ENCODE measurements around the gene ALOX12B. TPM values are rescaled to one million over a fixed set of nuclear protein-coding genes. Genes with fewer than 3 reads are reported as not detected.
"Not testable (repeated sequence)": the region's sequence is repeated elsewhere in the genome, so short reads cannot be mapped to it uniquely, and the experiment has no call there.

ALOX12B gene
- total RNA-seq, 1 donor from 2014 or later: 1.4 TPM

DNA sequence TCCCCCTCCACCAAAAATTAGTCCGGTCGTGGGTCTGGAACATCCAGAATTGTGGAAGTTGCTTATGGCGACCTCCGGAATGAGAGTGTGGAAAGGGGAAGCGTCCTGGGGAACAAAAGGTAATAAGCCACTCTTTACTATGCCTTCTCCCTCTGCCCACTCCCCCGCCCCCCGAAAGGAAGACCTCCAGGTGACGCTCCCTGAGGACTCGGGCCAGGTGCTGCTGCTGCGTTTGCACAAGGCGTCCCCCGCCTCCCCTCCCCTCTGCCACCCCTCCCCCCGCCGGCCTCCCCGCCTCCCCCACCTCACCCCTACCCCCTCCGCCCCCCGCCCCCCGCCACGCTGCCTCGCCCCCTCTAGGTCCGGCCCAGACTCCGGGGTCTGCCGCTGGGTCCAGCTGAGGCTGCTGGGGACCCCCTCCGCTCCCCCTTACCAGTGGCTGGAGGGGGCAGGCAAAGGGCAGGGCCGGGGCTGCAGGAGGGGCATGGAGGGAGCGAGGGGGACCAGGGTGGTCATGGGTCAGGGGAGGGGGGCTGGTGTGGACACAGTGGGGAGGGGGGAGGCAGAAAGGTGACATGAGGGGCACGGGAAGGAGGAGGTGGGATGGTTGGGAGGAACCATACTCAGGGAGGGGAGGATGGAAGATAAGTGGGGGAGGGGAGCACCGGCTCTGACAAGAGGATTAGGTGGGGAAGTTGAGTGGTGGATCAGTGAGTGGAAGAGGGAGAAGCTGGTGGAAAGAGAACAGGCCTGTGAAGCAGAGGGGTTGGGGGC lies 23.6 kb downstream of the ALOX12B start:
- ATAC-seq (ENCODE audit: low read depth) (no peak), DNase-seq (no peak)
- no peak overlapping the region for H3K27ac Mint-ChIP-seq
- TF ChIP-seq, protein P1, sequence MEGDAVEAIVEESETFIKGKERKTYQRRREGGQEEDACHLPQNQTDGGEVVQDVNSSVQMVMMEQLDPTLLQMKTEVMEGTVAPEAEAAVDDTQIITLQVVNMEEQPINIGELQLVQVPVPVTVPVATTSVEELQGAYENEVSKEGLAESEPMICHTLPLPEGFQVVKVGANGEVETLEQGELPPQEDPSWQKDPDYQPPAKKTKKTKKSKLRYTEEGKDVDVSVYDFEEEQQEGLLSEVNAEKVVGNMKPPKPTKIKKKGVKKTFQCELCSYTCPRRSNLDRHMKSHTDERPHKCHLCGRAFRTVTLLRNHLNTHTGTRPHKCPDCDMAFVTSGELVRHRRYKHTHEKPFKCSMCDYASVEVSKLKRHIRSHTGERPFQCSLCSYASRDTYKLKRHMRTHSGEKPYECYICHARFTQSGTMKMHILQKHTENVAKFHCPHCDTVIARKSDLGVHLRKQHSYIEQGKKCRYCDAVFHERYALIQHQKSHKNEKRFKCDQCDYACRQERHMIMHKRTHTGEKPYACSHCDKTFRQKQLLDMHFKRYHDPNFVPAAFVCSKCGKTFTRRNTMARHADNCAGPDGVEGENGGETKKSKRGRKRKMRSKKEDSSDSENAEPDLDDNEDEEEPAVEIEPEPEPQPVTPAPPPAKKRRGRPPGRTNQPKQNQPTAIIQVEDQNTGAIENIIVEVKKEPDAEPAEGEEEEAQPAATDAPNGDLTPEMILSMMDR (IDR thresholded peaks at IDR 0.05): no peak
- H3K4me3 Mint-ChIP-seq: no peak overlapping the region
- CTCF ChIA-PET: interaction anchor here (1.2 kb wide), 1 partner anchor 9 kb away, joined by 4 read pairs; no protein-coding TSS in a partner anchor
- no peaks in the 10 kb centered on the region for H3K36me3 Mint-ChIP-seq (ENCODE audit: low read depth)
- no peaks in the 10 kb centered on the region for H3K9me3 Mint-ChIP-seq
- peaks cover 30% of the 10 kb centered on the region for H3K27me3 Mint-ChIP-seq
- peaks cover 1% of the 10 kb centered on the region for H3K4me1 Mint-ChIP-seq
- intact Hi-C loops (cut with micrococcal nuclease): loop anchor here (2.0 to 5.0 kb wide), 3 partner anchors 318 to 938 kb away; partner anchors contain the start of gene RPL26
- POLR2A ChIA-PET: interaction anchor here (0.7 kb wide), 1 partner anchor 104 kb away, joined by 6 read pairs; no protein-coding TSS in a partner anchor

DNA sequence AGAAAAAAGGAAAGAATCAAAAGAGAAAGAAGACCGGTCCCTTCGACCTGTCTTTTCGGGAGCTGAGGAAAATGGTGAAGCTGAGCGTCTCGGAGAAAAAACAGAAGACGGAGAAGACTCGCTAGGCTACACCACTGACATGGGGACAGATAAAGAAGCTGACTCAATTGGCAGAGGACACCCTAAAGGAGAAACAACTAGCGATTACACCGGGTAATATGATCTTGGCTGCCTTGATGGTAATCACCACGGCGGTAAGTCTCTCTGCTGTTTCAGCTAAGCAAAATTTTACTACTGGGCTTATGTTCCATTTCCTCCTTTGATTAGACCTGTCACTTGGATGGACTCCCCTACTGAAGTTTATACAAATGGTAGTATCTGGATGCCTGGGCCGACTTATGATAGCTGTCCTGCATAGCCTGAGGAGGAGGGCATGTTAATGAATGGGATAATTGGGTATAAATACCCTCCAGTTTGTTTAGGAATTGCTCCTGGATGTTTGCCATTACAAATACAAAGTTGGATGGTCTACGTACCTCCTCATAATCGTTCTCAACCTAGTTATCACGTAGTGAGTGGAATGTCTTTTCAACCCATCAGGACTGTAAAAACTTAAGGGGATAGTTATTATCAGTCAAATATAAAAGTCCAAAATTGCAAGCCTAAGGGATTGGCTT lies 24.6 kb downstream of the ALOX12B start:
- no peak for ATAC-seq (ENCODE audit: low read depth)
- peaks cover 30% of the 10 kb centered on the region for H3K27me3 Mint-ChIP-seq
- no peaks in the 10 kb centered on the region for H3K9me3 Mint-ChIP-seq
- CTCF ChIA-PET: interaction anchor here (1.0 to 7.1 kb wide), 9 partner anchors 7 to 935 kb away, joined by 3 to 66 read pairs (median 26); partner anchors contain the start of gene ALOXE3
- no peaks in the 10 kb centered on the region for H3K36me3 Mint-ChIP-seq (ENCODE audit: low read depth)
- no peaks in the 10 kb centered on the region for H3K4me1 Mint-ChIP-seq
- POLR2A ChIA-PET: interaction anchor here (0.8 kb wide), 1 partner anchor 55 kb away, joined by 3 read pairs; the partner anchor contains the start of gene ALOXE3
- intact Hi-C loops (cut with micrococcal nuclease): loop anchor here (2.0 to 5.0 kb wide), 3 partner anchors 319 to 939 kb away; partner anchors contain the start of gene RPL26
- no peak overlapping the region for H3K4me3 Mint-ChIP-seq
- TF ChIP-seq, protein P1 (IDR thresholded peaks at IDR 0.05): no peak
- no peak for DNase-seq
- no peak overlapping the region for H3K27ac Mint-ChIP-seq

GRCh38 chr17:8062435-8062806 lies 25.1 kb downstream of the ALOX12B start:
- no peaks in the 10 kb centered on the region for H3K36me3 Mint-ChIP-seq (ENCODE audit: low read depth)
- POLR2A ChIA-PET: interaction anchor here (0.8 kb wide), 1 partner anchor 56 kb away, joined by 3 read pairs; the partner anchor contains the start of gene ALOXE3
- CTCF ChIA-PET: interaction anchor here (1.0 to 7.1 kb wide), 10 partner anchors 8 to 936 kb away, joined by 3 to 66 read pairs (median 16); partner anchors contain the start of gene ALOXE3
- H3K27me3 Mint-ChIP-seq: peaks cover 30% of the 10 kb centered on the region
- no peak for ATAC-seq (ENCODE audit: low read depth)
- H3K27ac Mint-ChIP-seq: no peak overlapping the region
- H3K4me3 Mint-ChIP-seq: no peak overlapping the region
- intact Hi-C loops (cut with micrococcal nuclease): loop anchor here (2.0 to 5.0 kb wide), 3 partner anchors 320 to 940 kb away; partner anchors contain the start of gene RPL26
- TF ChIP-seq, protein P1 (IDR thresholded peaks at IDR 0.05): no peak
- no peak for DNase-seq
- peaks cover 4% of the 10 kb centered on the region for H3K4me1 Mint-ChIP-seq
- H3K9me3 Mint-ChIP-seq: no peaks in the 10 kb centered on the region

- H3K9me3 Mint-ChIP-seq; H3K4me3 Mint-ChIP-seq; H3K27ac Mint-ChIP-seq; H3K4me1 Mint-ChIP-seq; ATAC-seq (ENCODE audit: low read depth); DNase-seq; H3K36me3 Mint-ChIP-seq (ENCODE audit: low read depth): not testable (repeated sequence)
- intact Hi-C loops (cut with micrococcal nuclease): loop anchor here (2.0 to 5.0 kb wide), 5 partner anchors 17 to 940 kb away; partner anchors contain the start of gene RPL26
- POLR2A ChIA-PET: interaction anchor here (1.7 kb wide), 1 partner anchor 112 kb away, joined by 9 read pairs; no protein-coding TSS in a partner anchor
- peaks cover 30% of the 10 kb centered on the region for H3K27me3 Mint-ChIP-seq
- CTCF ChIA-PET: interaction anchor here (1.0 to 7.1 kb wide), 12 partner anchors 8 to 936 kb away, joined by 3 to 66 read pairs (median 20); partner anchors contain the start of gene ALOXE3
These were observed 25.7 kb downstream of the ALOX12B start for GRCh38 chr17:8061851-8062250.

DNA sequence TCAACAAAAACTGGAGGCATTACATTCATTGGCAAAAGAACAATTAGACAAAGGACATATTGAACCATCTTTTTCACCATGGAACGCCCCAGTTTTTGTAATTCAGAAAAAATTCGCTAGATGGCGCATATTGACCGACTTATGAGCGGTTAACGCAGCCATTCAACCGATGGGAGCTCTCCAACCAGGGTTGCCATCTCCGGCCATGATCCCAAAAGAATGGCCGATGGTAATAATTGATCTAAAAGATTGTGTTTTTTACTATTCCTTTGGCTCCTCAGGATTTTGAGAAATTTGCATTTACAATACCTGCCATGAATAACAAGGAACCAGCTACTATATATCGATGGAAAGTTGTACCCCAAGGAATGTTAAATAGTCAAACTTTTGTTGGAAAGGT lies 27.2 kb downstream of the ALOX12B start:
- CTCF ChIA-PET: interaction anchor here (0.7 to 7.1 kb wide), 30 partner anchors 10 to 938 kb away, joined by 3 to 66 read pairs (median 4); partner anchors contain the start of genes ALOXE3, GUCY2D and SLC25A35
- H3K36me3 Mint-ChIP-seq (ENCODE audit: low read depth): no peaks in the 10 kb centered on the region
- ATAC-seq (ENCODE audit: low read depth): peak; percentile 36
- H3K9me3 Mint-ChIP-seq: no peaks in the 10 kb centered on the region
- H3K4me1 Mint-ChIP-seq: peaks cover 25% of the 10 kb centered on the region
- H3K4me3 Mint-ChIP-seq: no peak overlapping the region
- TF ChIP-seq, protein P1 (IDR thresholded peaks at IDR 0.05): peak; percentile 25
- peaks cover 30% of the 10 kb centered on the region for H3K27me3 Mint-ChIP-seq
- POLR2A ChIA-PET: interaction anchor here (1.0 to 1.7 kb wide), 4 partner anchors 14 to 145 kb away, joined by 3 to 9 read pairs (median 4); partner anchors contain the start of gene RNF227
- DNase-seq: no peak
- no peak overlapping the region for H3K27ac Mint-ChIP-seq
- intact Hi-C loops (cut with micrococcal nuclease): loop anchor here (1.0 to 5.0 kb wide), 8 partner anchors 13 to 942 kb away; partner anchors contain the start of gene RPL26
